Inferior parietal cortex (tissue), 1 donor: ENCODE measurements around the gene MYBPH.

Experiments
- DNase-seq: peaks from one replicate; pipeline ENCODE4 v3.0.0-alpha.2; 2016; ENCODE audit errors: extremely low spot score

MYBPH gene

GRCh38 chr1:203175237-203175826 lies at the start of gene MYBPH:
Gene MYBPH (minus strand): TSS chr1:203175826. CDS start chr1:203175755, 71 bp downstream.
- no peak for DNase-seq

- DNase-seq, result no peak
These were observed 49.4 kb upstream of the MYBPH start for GRCh38 chr1:203225071-203225470.

GRCh38 chr1:203223012-203223775 lies 47.6 kb upstream of the MYBPH start:
- DNase-seq, result no peak

GRCh38 chr1:203219934-203220333 lies 44.3 kb upstream of the MYBPH start:
- DNase-seq, result no peak

- no peak for DNase-seq
These were observed 43.5 kb upstream of the MYBPH start for GRCh38 chr1:203219171-203219570.

GRCh38 chr1:203217668-203218067 lies 42.0 kb upstream of the MYBPH start:
- no peak for DNase-seq

GRCh38 chr1:203217139-203217655 lies 41.6 kb upstream of the MYBPH start:
- no peak for DNase-seq

GRCh38 chr1:203216274-203217138 lies 40.9 kb upstream of the MYBPH start:
- DNase-seq, result peak; percentile 95

GRCh38 chr1:203215573-203215972 lies 39.9 kb upstream of the MYBPH start:
- no peak for DNase-seq

- no peak for DNase-seq
These were observed 39.2 kb upstream of the MYBPH start for GRCh38 chr1:203214871-203215270.

GRCh38 chr1:203213126-203213525 lies 37.5 kb upstream of the MYBPH start:
- no peak for DNase-seq

GRCh38 chr1:203211812-203212211 lies 36.2 kb upstream of the MYBPH start:
- no peak for DNase-seq

- no peak for DNase-seq
These were observed 35.4 kb upstream of the MYBPH start for GRCh38 chr1:203210988-203211387.

GRCh38 chr1:203210350-203210749 lies 34.7 kb upstream of the MYBPH start:
- DNase-seq, result no peak

GRCh38 chr1:203208181-203208580 lies 32.6 kb upstream of the MYBPH start:
- DNase-seq, result no peak

GRCh38 chr1:203207751-203208150 lies 32.1 kb upstream of the MYBPH start:
- no peak for DNase-seq

- DNase-seq, result no peak
These were observed 30.6 kb upstream of the MYBPH start for GRCh38 chr1:203206129-203206687.

GRCh38 chr1:203204756-203205155 lies 29.1 kb upstream of the MYBPH start:
- DNase-seq, result no peak

- no peak for DNase-seq
These were observed 27.0 kb upstream of the MYBPH start for GRCh38 chr1:203202431-203203245.

GRCh38 chr1:203201516-203202205 lies 26.0 kb upstream of the MYBPH start:
- DNase-seq, result no peak
